ENCODE measurements around the gene SUPT3H.

The SUPT3H gene

DNA sequence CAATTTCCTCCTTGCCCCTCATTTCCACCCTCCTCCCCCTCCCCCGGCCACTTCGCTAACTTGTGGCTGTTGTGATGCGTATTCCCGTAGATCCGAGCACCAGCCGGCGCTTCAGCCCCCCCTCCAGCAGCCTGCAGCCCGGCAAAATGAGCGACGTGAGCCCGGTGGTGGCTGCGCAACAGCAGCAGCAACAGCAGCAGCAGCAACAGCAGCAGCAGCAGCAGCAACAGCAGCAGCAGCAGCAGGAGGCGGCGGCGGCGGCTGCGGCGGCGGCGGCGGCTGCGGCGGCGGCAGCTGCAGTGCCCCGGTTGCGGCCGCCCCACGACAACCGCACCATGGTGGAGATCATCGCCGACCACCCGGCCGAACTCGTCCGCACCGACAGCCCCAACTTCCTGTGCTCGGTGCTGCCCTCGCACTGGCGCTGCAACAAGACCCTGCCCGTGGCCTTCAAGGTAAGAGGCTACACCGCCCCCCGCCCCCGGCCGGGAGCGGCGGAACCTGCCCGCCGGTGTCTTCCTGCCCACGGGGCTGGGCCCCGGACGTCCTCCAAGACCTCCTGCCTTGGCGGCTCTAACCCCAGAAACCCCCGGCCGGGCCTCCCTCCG, 44.9 kb upstream of the SUPT3H start:
- peaks cover 25% of the 10 kb centered on the region for H3K27me3 ChIP-seq (ENCODE audit: insufficient read depth, low read depth, severe bottlenecking)
- no peak overlapping the region for H3K27ac ChIP-seq
- peaks cover 2% of the 10 kb centered on the region for H3K9me3 ChIP-seq (ENCODE audit: severe bottlenecking)
- DNase-seq: peak; percentile 36
- H3K36me3 ChIP-seq: no peaks in the 10 kb centered on the region
- TF ChIP-seq, protein P1, sequence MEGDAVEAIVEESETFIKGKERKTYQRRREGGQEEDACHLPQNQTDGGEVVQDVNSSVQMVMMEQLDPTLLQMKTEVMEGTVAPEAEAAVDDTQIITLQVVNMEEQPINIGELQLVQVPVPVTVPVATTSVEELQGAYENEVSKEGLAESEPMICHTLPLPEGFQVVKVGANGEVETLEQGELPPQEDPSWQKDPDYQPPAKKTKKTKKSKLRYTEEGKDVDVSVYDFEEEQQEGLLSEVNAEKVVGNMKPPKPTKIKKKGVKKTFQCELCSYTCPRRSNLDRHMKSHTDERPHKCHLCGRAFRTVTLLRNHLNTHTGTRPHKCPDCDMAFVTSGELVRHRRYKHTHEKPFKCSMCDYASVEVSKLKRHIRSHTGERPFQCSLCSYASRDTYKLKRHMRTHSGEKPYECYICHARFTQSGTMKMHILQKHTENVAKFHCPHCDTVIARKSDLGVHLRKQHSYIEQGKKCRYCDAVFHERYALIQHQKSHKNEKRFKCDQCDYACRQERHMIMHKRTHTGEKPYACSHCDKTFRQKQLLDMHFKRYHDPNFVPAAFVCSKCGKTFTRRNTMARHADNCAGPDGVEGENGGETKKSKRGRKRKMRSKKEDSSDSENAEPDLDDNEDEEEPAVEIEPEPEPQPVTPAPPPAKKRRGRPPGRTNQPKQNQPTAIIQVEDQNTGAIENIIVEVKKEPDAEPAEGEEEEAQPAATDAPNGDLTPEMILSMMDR (IDR thresholded peaks at IDR 0.05; ENCODE audit: low read depth, low read length): no peak
- H3K4me3 ChIP-seq (ENCODE audit: low read depth, low read length): peak overlapping the region; percentile 77

GRCh38 chr6:45421709-45422502, 44.2 kb upstream of the SUPT3H start:
- peak; percentile 80 for DNase-seq
- Histone ChIP-seq H3K36me3 (no peaks in the 10 kb centered on the region), H3K27ac (no peak overlapping the region), H3K4me3 (ENCODE audit: low read depth, low read length) (peak overlapping the region; percentile 77), H3K9me3 (ENCODE audit: severe bottlenecking) (peaks cover 2% of the 10 kb centered on the region), H3K27me3 (ENCODE audit: insufficient read depth, low read depth, severe bottlenecking) (peaks cover 25% of the 10 kb centered on the region)
- TF ChIP-seq, protein P1 (IDR thresholded peaks at IDR 0.05; ENCODE audit: low read depth, low read length): peak; percentile 66

- TF ChIP-seq, protein P1 (IDR thresholded peaks at IDR 0.05; ENCODE audit: low read depth, low read length): no peak
- no peaks in the 10 kb centered on the region for H3K36me3 ChIP-seq
- peak overlapping the region; percentile 77 for H3K4me3 ChIP-seq (ENCODE audit: low read depth, low read length)
- no peak for DNase-seq
- H3K9me3 ChIP-seq (ENCODE audit: severe bottlenecking): peaks cover 2% of the 10 kb centered on the region
- H3K27me3 ChIP-seq (ENCODE audit: insufficient read depth, low read depth, severe bottlenecking): peaks cover 25% of the 10 kb centered on the region
- no peak overlapping the region for H3K27ac ChIP-seq
These were observed 43.4 kb upstream of the SUPT3H start for GRCh38 chr6:45420909-45421708.

DNA sequence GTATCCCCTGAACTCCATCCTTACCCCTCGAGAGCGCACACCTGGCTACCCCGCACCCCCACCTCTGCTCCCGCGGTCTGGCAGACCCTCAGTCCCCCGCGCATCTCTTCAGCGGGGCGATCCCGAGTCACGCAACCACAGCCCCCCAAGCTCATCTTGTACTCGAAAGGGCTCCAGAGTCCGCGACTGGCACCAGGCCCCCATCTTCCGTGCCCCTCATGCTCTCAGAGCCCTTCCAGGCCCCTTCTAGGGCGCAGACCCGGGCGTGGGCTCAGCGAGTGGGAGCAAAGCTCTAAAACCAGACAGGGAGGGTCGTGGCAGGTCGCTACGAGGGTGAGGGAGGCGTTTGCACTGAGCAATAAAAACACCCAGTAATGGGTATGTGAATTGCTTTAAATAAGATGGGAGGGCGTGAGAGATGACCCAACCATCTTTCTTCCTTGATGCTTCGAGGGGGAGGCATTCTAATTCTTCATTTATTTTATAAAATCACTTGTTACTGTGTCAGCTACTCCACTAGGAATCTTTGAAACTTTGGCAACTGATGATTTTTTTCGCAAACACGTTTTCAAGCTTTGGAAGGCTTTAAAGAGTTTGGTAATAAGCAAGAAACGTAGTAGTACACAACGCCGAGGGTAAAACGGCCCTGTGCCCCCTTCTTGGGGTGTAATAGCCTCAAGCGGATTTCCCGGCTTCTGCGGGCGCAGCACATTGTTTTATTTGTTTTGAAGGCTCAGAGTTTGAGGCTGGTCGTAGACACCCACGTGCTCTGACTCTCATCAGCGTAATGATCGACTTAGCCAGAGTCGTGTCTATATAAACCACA, 42.6 kb upstream of the SUPT3H start:
- DNase-seq: no peak
- peaks cover 25% of the 10 kb centered on the region for H3K27me3 ChIP-seq (ENCODE audit: insufficient read depth, low read depth, severe bottlenecking)
- TF ChIP-seq, protein P1 (IDR thresholded peaks at IDR 0.05; ENCODE audit: low read depth, low read length): no peak
- H3K9me3 ChIP-seq (ENCODE audit: severe bottlenecking): peaks cover 2% of the 10 kb centered on the region
- H3K27ac ChIP-seq: no peak overlapping the region
- H3K36me3 ChIP-seq: no peaks in the 10 kb centered on the region
- H3K4me3 ChIP-seq (ENCODE audit: low read depth, low read length): peak overlapping the region; percentile 77

DNA sequence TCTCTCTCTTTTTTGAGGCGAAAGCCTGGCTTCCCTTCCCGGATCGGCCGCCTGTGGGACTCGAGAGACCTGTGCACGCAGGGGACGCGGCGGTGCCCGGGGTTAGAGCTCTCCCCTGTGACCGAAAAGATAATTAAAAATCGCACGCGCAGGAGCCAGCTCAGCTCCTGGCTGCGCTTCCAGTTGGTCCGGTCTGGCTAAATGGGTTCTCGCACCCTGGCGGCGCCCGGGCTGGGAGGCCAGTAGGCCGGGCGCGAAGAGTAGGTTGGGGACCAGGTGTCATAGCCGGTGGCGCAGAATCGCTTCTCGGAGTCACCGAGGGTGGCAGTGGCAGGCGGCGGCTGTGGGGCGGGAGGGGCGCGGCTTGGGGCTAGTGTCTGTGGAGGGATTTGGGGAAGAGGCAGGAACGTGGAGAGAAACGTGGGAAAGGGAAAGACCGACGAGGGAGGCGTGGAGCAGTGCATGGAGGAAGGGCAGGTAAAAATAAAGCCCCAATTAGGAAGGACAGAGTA, 41.9 kb upstream of the SUPT3H start:
- Histone ChIP-seq H3K27ac (no peak overlapping the region), H3K9me3 (ENCODE audit: severe bottlenecking) (peaks cover 2% of the 10 kb centered on the region), H3K4me3 (ENCODE audit: low read depth, low read length) (peak overlapping the region; percentile 77), H3K27me3 (ENCODE audit: insufficient read depth, low read depth, severe bottlenecking) (peaks cover 25% of the 10 kb centered on the region), H3K36me3 (no peaks in the 10 kb centered on the region)
- peak; percentile 92 for DNase-seq
- TF ChIP-seq, protein P1 (IDR thresholded peaks at IDR 0.05; ENCODE audit: low read depth, low read length): peak; percentile 66; the same call in 1 of the 2 replicates

Data from WERI-Rb-1 (cell line).